GM12875 (cell line): ENCODE results near the gene M1AP.

Experiments used
- H3K4me3 ChIP-seq: one replicate; pipeline ENCODE4 v1.5.1; 2011; ENCODE audit warnings: low read depth, low read length, control low read depth
- TF ChIP-seq, protein P1 (sequence below): IDR thresholded peaks from 2 replicates; pipeline ENCODE4 v1.5.1; 2011; ENCODE audit warnings: low read depth, mild to moderate bottlenecking, control low read depth, inconsistent platforms, low read length, moderate library complexity, borderline replicate concordance; ENCODE audit not compliant: insufficient read depth

The M1AP gene, protein sequence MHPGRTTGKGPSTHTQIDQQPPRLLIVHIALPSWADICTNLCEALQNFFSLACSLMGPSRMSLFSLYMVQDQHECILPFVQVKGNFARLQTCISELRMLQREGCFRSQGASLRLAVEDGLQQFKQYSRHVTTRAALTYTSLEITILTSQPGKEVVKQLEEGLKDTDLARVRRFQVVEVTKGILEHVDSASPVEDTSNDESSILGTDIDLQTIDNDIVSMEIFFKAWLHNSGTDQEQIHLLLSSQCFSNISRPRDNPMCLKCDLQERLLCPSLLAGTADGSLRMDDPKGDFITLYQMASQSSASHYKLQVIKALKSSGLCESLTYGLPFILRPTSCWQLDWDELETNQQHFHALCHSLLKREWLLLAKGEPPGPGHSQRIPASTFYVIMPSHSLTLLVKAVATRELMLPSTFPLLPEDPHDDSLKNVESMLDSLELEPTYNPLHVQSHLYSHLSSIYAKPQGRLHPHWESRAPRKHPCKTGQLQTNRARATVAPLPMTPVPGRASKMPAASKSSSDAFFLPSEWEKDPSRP

DNA sequence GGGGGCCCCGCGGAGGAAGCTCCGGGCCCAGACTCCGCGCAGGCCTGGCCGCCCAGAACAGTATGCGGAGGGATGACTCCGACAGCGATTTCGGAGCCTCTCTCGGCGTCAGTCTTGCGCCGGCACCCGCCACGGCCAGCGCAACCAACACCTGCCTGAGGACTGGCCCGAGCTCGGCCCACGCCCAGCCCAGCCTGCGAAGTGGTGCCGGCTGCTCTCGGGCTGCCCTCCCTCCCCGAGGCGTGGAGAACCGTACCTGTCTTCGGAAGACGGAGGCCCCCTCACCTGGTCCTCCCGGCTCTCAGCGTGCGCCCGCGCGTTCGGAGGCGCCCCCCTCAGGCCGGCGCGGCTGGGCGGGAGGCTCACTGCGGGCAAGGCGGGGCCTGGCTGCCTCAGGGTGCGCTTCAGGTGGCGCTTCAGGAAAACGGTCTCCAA lies at the start of gene M1AP:
TSS of gene M1AP (minus strand) at position 322 of the 435 bp plus-strand sequence. CDS start 8,055 bp downstream, outside the sequence.
- H3K4me3 ChIP-seq, result no peak within 1 kb of the TSS
- TF ChIP-seq, protein P1, sequence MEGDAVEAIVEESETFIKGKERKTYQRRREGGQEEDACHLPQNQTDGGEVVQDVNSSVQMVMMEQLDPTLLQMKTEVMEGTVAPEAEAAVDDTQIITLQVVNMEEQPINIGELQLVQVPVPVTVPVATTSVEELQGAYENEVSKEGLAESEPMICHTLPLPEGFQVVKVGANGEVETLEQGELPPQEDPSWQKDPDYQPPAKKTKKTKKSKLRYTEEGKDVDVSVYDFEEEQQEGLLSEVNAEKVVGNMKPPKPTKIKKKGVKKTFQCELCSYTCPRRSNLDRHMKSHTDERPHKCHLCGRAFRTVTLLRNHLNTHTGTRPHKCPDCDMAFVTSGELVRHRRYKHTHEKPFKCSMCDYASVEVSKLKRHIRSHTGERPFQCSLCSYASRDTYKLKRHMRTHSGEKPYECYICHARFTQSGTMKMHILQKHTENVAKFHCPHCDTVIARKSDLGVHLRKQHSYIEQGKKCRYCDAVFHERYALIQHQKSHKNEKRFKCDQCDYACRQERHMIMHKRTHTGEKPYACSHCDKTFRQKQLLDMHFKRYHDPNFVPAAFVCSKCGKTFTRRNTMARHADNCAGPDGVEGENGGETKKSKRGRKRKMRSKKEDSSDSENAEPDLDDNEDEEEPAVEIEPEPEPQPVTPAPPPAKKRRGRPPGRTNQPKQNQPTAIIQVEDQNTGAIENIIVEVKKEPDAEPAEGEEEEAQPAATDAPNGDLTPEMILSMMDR, result no peak

DNA sequence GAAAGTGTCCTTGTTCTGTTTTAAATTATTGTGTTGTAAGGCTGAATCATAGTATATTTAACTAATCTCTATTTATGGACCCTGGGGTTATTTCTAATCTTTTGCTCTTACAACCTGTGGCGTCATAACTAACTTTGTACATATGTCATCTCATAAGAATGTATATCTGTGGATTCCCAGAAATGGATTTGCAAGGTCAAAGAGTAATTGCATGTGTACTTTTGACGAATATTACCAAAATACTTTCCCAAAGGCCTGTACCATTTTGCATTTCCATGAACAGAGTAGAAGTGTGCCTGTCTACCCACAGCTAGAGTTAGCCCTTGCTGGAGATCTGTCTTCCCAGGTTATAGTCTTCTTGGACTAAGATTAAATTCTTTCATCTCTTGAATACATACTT lies 48.7 kb upstream of the M1AP start:
- TF ChIP-seq, protein P1, result no peak
- no peak overlapping the region for H3K4me3 ChIP-seq

DNA sequence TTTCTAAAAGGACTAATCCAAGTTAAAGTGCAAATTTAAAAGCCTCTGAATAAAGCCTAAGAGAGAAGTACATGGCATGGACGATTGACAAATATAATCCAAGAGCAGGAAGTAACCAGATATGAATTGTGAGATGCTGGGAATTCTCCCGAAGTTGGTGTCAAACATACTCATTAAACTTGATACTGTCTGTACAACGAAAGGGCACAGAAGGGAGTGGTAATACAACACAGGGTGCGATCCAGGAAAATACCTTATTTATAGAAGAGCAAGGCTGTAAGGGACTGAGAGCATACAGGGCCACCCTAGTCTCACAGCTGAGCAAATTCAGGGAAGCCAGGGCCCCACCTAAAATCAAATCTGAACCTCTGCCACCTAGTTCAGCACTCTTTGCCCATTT lies 47.5 kb upstream of the M1AP start:
- no peak overlapping the region for H3K4me3 ChIP-seq
- TF ChIP-seq, protein P1, result no peak

DNA sequence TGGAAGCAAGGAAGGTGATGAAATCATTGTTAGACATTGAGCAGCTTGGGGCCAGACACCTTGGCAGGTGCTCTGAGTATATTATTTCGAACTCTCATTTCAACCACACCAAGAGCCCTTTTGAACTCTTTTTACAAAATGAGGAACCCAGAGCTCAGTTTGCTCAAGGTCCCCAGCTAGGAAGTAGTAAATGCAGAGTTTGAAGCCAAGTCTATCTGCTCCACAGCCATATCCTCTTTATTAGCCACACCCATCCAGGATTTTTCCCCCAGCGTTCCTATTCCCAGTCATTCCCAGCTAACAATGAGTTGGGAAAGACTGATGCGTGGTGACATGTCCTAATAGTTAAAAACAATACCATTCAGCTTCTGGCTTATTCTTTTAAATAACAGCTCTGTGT lies 46.2 kb upstream of the M1AP start:
- no peak overlapping the region for H3K4me3 ChIP-seq
- TF ChIP-seq, protein P1, result no peak

DNA sequence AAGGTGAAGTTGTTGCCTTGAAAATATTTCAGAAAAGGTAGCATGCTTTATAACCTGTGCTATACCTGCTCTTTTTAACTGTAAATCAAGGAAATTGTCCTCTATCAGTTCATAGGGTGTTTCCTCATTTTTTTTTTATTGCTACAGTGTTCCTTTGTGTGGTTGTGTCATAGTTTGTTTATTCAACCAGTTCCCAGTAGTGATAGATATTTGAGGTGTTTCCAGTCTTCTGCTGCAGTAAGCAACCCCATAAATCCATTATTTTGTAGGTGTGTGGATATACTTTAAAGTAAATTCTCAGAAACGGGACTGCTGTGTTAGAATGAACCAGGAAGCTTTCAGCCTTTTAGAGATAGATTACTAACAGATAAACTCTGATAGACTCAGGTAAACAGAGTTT lies 45.5 kb upstream of the M1AP start:
- TF ChIP-seq, protein P1, result no peak

DNA sequence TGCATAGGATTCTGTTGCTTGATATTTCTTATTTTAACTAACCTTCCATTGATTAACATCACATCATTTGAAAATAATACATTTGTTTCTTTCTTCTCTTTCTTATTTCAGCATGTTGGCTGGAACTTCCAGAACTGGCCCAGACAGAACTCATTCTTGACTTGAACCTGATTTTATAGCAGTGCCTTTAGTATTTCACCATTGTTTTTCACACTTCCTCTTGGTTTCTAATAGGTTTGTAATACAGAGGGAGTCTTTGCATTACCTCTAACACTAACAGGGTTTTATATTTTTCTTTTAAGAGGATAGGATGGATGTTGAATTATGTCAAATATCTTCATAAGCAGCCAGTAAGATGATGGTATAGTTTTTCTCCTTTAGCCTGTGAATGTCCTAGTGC lies 45.1 kb upstream of the M1AP start:
- TF ChIP-seq, protein P1, result no peak
- no peak overlapping the region for H3K4me3 ChIP-seq

More for the DNA sequence above, 45.5 kb upstream of the M1AP start:
- no peak overlapping the region for H3K4me3 ChIP-seq

DNA sequence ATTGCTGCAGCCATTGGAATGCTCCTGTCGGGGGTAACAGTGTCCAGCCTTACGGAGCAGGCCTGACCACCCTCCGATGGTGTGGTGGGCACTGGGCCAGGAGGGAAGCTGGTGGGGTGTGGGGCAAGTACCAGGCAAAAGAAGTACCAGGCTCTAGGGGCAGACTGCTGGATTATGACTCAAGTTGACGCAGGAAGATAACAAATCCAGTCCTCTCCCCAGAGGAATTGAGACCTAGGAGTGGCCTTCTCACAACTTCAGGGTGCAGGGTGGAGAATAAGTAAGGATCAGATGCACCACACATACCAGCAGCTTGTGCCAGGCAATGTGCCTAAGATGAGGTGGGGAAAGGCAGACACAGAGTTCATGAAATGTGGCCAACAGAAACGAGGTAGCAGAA lies 43.8 kb upstream of the M1AP start:
- H3K4me3 ChIP-seq, result no peak overlapping the region
- TF ChIP-seq, protein P1, result no peak
